OCI-LY3 (cell line): ENCODE results near the gene HRH1.

ENCODE experiments used
- CTCF ChIP-seq: fragments of 200-600, 300-600 bp; sonication (generic); IDR thresholded peaks from 2 replicates; pipeline ENCODE4 v1.5.1; 2014; ENCODE audit warnings: antibody characterized with exemption, low read length, low read depth
- EZH2phosphoT487 ChIP-seq: fragments of 200-600 bp; shearing (Covaris generic); IDR thresholded peaks from 2 replicates; pipeline ENCODE4 v1.6.1; 2018; ENCODE audit warnings: antibody characterized with exemption, mixed run types, low read depth

- TF ChIP-seq CTCF (no peak), EZH2phosphoT487 (no peak)
Measured at GRCh38 chr3:11254876-11255275, 100.6 kb downstream of the HRH1 start.
